GM19023 (cell line): Measurements from ENCODE around the gene LHX2.
A peak's percentile ranks its signal among the peaks of the same experiment; 100 is the strongest.
"Not testable (repeated sequence)": the region's sequence is repeated elsewhere in the genome, so short reads cannot be mapped to it uniquely, and the experiment has no call there.

Source experiments
- ATAC-seq: cut with Tn5 transposase; IDR thresholded peaks from one replicate; pipeline ENCODE4 v1.9.1; 2021; ENCODE audit warnings: mild to moderate bottlenecking, moderate library complexity; ENCODE audit not compliant: unreplicated experiment

The LHX2 gene

DNA sequence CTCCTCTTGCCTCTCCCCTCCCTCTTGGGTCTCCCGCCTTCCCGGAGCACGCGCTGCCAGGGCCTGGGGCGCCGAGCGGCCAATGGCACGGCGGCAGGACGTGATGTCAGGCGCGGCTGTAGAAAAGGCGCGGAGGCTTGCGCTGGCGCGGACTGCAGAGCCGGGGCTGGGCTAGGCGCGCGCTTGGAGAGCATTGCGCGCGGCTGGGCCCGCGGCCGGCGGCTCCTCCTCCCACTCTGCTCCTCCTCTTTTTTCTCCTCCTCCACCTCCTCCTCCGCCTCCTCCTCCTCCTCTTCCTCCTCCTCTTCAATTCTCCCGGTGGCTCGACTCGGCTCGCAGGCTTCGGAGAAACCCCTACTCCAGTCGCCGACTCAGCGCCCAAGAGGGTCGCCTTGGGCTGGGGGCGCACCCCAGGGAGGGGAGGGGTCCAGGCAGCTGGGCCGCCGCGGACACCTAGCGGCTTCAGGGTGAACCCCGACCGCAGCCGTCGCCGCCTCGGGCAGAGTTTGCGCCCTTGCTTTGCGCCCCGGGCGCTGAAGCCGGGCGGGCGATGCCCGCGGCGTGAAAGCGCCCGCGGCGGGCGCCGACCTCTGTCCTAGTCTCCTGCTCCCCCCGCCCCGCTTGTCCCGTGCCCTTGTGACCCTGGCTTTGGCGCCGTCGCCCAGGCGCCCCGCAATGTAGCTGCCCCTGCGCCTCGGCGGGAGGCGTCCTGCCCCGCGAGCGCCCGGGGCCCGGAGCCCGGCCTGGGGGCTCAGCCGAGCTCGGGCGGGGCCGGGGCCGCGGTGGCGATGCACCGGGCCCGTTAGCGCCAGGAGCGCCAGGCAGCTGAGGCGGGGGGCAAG, at the start of gene LHX2:
Gene LHX2 (plus strand): TSS at position 309 of the 842 bp plus-strand sequence. CDS start 581 bp downstream, outside the sequence.
- ATAC-seq = no peak

DNA sequence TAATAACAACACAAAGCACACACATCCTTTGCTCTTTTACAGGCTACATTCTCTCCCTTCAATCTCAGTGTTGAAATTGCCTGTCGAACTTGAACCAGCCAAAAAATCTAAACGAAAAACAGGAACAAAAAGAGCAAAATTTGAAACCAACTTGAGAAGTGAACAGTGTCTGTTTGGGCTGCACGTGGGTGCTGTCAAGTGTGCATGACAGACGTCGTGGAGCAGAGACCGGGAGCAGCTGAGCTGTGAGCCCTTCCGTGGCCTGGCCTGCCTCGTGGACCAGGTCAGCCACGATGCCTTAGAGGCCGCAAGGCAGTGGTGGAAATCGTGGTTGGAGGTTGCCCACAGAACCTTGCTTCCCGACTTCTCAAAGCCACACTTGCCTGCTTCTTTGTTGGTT, 46.8 kb upstream of the LHX2 start:
- ATAC-seq = no peak

DNA sequence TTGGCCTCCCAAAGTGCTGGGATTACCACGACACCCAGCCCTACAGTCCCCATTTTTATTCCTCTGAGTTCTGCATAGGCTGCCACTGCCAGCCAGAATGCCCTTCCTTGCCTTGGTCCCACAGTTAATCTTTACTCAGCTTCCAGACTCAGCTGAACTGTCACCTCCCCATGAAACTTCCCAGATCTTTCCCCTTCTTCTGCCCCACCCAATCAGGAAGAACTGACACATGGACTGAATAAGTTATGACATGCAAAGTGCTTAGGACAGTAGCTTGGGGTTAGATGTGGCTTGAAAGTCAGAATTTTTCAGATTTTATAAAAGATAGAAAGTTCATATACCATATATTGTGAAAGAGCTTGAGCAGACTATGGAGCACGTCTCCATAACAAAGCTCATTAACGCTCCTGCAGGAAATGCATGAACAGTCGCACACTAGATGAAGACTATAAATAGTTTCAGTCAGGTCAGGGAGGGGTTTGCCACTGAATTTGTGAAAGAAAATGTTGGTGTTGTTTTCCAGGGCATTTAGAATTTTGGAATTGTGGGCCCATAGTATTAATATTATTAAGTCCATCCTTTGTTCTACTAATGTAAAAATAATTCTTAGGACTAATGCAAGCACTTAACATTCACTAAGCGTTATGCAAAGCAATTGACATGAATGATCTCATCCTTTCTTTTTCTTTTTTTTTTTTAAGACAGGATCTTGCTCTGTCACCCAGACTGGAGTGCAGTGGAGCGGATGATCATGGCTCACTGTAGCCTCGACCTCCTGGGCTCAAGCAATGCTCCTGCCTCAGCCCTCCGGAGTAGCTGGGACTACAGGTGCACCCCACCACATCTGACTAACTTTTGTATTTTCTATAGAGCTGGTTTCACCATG, 45.5 kb upstream of the LHX2 start:
- no peak for ATAC-seq

GRCh38 chr9:123967323-123967722, 44.2 kb upstream of the LHX2 start:
- ATAC-seq = no peak

- no peak for ATAC-seq
Measured at GRCh38 chr9:123972618-123973017, 39.0 kb upstream of the LHX2 start.

DNA sequence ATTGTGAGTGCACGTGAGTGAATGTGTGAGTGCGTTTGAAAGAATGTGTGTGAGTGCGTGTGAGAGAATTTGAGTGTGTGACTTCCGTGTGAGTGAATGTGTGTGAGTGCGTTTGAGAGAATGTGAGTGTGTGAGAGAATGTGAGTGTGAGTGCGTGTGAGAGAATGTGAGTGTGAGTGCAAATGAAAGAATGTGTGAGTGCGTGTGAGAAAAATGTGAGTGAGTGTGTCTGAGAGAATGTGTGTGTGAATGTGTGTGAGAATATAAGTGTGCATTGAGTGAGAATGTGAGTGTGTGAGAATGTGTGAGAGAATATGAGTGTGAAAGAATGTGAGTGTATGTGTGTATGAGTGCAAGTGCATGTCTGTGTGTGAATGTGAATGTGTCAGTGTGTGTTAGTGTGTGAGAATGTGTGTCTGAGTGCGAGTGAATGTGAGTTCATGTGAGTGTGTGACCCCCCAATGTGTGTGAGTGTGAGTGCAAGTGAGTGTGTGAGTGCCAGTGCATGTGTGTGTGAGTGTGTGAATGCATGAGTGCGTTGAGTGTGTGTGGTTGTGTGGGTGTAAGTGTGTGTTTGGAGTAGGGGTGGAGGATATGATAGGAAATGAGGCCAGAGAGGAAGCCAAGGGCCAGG, 37.9 kb upstream of the LHX2 start:
- no peak for ATAC-seq

- no peak for ATAC-seq
Measured at GRCh38 chr9:123974471-123974870, 37.1 kb upstream of the LHX2 start.

DNA sequence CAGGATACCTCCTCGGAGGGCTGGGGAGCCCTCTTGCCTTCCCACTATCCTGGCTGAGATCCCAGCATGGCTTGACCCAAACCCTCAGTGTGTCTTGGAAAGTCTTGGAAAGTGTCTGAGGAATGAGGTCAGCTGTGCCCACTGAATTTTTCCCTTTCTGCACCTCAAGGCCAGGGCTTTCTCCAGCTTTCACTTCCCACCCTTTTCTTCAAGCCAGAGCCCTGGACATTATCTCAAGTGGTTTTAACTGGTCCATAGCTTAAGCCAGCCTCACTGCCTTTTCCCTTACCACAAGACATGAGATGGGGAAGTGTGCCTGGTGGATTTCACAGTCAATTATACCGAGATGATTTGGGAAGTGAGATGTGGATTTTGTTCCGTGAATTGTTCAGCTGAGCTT, 35.7 kb upstream of the LHX2 start:
- ATAC-seq = no peak

DNA sequence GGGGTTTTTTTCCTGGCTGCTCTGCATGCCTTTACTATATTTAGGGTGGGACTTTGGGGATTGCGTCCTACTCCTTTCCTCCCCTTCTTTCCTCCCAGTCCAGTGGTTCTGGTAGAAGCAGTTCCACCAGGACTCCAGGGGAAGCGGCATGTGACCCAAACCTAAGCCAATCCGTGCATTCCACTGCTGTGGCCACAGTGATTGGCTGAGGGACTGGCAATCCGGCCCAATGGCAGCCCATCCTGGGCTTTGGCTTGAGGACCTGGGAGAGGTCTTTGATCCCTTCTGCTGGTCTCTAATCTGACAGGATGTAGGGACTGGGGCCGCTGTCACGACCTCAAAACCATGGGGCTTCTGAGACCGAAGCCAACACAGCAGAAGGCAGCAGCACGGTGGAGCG, 35.0 kb upstream of the LHX2 start:
- not testable (repeated sequence) for ATAC-seq

DNA sequence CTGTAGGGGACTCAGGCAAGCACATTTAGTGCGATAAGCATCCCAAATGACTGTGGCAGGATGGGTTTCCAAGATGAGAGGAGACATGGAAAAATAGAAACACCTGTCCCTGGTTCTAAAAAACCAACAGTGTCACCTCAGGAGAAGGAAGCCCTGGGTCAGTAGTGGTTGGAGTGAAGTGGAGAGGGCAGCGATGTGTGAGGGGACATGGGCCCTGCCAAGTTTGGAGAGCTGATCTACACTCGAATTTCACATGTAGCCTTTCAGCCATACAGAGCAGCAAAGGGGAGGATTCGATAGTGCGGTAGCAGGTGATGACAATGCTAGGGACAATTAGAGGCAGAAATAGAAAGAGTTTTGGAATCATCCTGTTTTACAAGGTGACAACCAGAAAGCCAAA, 32.6 kb upstream of the LHX2 start:
- ATAC-seq = no peak

- no peak for ATAC-seq
Measured at GRCh38 chr9:123982535-123982934, 29.0 kb upstream of the LHX2 start.

DNA sequence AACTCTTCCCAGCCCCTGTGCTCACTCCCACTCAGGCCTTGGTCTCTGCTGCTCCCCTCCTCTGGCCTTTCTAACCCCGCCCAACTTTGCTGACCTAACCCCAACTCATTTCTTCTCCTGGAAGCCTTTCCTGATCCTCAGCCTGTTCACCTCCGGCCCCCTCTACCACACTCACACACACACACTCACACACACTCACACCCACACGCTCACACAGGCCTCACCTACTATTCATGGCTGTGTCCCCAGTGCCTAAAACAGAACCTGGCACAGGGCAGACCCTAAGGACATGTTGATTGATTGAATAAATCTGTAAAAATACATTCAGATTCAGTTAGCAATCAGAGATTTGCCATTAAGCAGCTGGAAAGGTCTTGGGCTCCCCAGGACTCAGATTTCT, 28.5 kb upstream of the LHX2 start:
- ATAC-seq = no peak

- ATAC-seq = no peak
Measured at GRCh38 chr9:123984802-123985201, 26.8 kb upstream of the LHX2 start.

- no peak for ATAC-seq
Measured at GRCh38 chr9:123985869-123986268, 25.7 kb upstream of the LHX2 start.

DNA sequence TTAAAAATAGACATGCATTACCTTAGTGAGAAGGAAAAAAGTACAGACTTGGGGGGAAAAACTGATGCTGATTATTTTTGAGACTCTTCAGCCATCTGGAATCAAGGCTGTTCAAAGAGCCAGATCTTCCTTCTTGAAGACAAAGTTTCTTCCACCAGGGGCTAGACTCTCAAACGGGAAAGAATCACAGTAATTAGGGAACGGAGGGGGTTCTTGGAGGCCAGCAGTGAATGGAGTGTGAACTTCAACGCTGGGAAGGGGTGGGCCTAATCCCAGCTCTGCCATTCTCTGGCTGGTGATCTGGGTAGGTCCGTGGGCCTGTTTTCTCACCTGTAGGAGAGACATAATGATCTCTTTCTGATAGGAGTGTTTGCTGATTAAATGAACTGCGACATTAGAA, 21.1 kb upstream of the LHX2 start:
- no peak for ATAC-seq

- not testable (repeated sequence) for ATAC-seq
Measured at GRCh38 chr9:123992679-123993078, 18.9 kb upstream of the LHX2 start.

GRCh38 chr9:123996731-123997421, 14.7 kb upstream of the LHX2 start:
- no peak for ATAC-seq

- peak; percentile 70 for ATAC-seq
Measured at GRCh38 chr9:123997665-123998277, 13.8 kb upstream of the LHX2 start.

- no peak for ATAC-seq
Measured at GRCh38 chr9:123998278-123998925, 13.2 kb upstream of the LHX2 start.
